Measurements from ENCODE around the gene CIDEC. TPM values are rescaled to one million over a fixed set of nuclear protein-coding genes. Genes with fewer than 3 reads are reported as not detected.

The CIDEC gene
- total and polyA plus RNA-seq, 9 of the 15 experiments (the other 6 are each of a cell fraction or from before 2014, with no cell fraction given): not detected

DNA sequence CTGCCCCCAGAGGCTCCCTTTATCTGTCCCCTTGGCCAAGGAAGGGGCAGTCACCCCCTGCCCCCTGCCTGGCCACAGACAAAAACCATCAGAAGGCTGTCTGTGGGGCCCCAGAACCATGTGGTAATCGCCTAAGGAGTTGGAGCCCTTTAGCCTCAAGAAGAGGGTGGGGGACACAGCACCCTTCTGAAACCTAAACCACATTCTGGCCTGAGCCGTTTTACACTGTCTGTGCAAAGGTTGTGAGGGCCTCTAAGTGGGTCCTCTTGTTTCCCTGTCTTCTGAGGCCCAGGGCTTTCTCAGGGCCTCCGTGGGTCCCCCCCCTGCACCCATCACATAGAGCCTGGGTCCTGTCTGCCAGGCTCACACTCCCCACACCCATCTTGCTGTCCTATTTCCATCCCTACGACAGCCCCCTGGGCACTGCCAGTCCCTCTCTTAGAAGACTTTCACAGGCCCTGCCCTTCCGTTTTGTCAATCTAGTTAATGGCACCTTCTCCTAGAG, 18.4 kb downstream of the CIDEC start:
- peaks cover 6 to 30% of the 10 kb centered on the region in 2 experiments; a peak in 4 of 5 replicates for H3K4me1 ChIP-seq (replicated peaks in 1 of 2; ENCODE audit: control insufficient read depth in 2 of 2, insufficient read depth in 2 of 2, low read length in 2 of 2)
- WGBS (ENCODE audit: insufficient coverage, low coverage, missing lambda C conversion rate): 58% methylated on average over 5 of the region's 5 CpGs
- no peaks in the 10 kb centered on the region for H3K9me1 ChIP-seq (ENCODE audit: control insufficient read depth, insufficient read depth, low read length)
- H3K4me3 ChIP-seq: no peak overlapping the region
- H3K79me2 ChIP-seq (ENCODE audit: control insufficient read depth, insufficient read depth, low read length): no peaks in the 10 kb centered on the region
- POLR2A ChIA-PET: no interaction called here
- TF ChIP-seq, protein P1, sequence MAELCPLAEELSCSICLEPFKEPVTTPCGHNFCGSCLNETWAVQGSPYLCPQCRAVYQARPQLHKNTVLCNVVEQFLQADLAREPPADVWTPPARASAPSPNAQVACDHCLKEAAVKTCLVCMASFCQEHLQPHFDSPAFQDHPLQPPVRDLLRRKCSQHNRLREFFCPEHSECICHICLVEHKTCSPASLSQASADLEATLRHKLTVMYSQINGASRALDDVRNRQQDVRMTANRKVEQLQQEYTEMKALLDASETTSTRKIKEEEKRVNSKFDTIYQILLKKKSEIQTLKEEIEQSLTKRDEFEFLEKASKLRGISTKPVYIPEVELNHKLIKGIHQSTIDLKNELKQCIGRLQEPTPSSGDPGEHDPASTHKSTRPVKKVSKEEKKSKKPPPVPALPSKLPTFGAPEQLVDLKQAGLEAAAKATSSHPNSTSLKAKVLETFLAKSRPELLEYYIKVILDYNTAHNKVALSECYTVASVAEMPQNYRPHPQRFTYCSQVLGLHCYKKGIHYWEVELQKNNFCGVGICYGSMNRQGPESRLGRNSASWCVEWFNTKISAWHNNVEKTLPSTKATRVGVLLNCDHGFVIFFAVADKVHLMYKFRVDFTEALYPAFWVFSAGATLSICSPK (IDR thresholded peaks at IDR 0.05; ENCODE audit: borderline replicate concordance): no peak
- TF ChIP-seq NFATC3 (IDR thresholded peaks at IDR 0.05) (no peak), ZNF507 (tag; conservative IDR thresholded peaks at IDR 0.05) (no peak), ZNF583 (CRISPR knock-in tag; IDR thresholded peaks at IDR 0.05) (no peak), HDAC3 (IDR thresholded peaks at IDR 0.05; ENCODE audit: borderline replicate concordance, partially characterized antibody) (no peak)
- intact Hi-C loops (cut with micrococcal nuclease): loop anchor here (2.0 to 5.0 kb wide), 3 partner anchors 56 to 115 kb away; partner anchors contain the start of genes CRELD1 and IL17RC
- H3K9me3 ChIP-seq (replicated peaks; ENCODE audit: control insufficient read depth, insufficient read depth, low read depth, low read length): no peaks in the 10 kb centered on the region
- DNase-seq (ENCODE audit: extremely low read depth in 1 of 4, low spot score in 3 of 4) (no peak), FAIRE-seq (no peak), ATAC-seq (no peak)
- H3K36me3 ChIP-seq (ENCODE audit: control insufficient read depth, insufficient read depth, low read length): no peaks in the 10 kb centered on the region
- H3K9ac ChIP-seq (ENCODE audit: insufficient read depth in 1 of 2, low read depth in 2 of 2, low read length in 2 of 2): peak overlapping the region; percentile 10 to 90; a peak in 2 of 4 replicates
- peak overlapping the region; percentile 99 for H2AFZ ChIP-seq (ENCODE audit: low read depth, low read length)
- BruUV-seq (replicated peaks): no TSS peak
- no peaks in the 10 kb centered on the region for H4K20me1 ChIP-seq (replicated peaks; ENCODE audit: control insufficient read depth, insufficient read depth, low read length)
- CTCF ChIA-PET (ENCODE audit: low intra/inter-chr PET ratio): no interaction called here
- peak overlapping the region; percentile 56; the same call in 1 of the 3 replicates for H3K27ac ChIP-seq (ENCODE audit: extremely low read depth, low read depth, low read length)
- in situ Hi-C loops (cut with MboI): no loop called here
- H3K4me2 ChIP-seq (ENCODE audit: insufficient read depth, low read length): peak overlapping the region; percentile 76; the same call in 1 of the 2 replicates
- no peaks in the 10 kb centered on the region for H3K27me3 ChIP-seq (ENCODE audit: control insufficient read depth in 2 of 2, insufficient read depth in 2 of 2, low read length in 2 of 2)
